PFSK-1 (cell line): Measurements from ENCODE around the gene FOXO6.

ENCODE experiments used
- FOXP2 ChIP-seq: optimal IDR thresholded peaks from 2 replicates; pipeline ENCODE3; 2011; ENCODE audit warnings: borderline replicate concordance, control low read depth, inconsistent platforms; ENCODE audit not compliant: insufficient read depth; ENCODE audit errors: extremely low read length, extremely low read depth
- POLR2AphosphoS5 ChIP-seq: IDR thresholded peaks from 2 replicates; pipeline ENCODE4 v1.6.1; 2012; ENCODE audit warnings: low read depth, mild to moderate bottlenecking, control low read depth, low read length, moderate library complexity
- SIN3A ChIP-seq: IDR thresholded peaks from 2 replicates; pipeline ENCODE4 v1.6.1; 2012; ENCODE audit warnings: mild to moderate bottlenecking, low read length, moderate library complexity, borderline replicate concordance; ENCODE audit not compliant: insufficient read depth
- TAF1 ChIP-seq: IDR thresholded peaks from 2 replicates; pipeline ENCODE4 v1.6.1; 2012; ENCODE audit warnings: low read length, control low read depth, borderline replicate concordance; ENCODE audit not compliant: insufficient read depth
- TF ChIP-seq, protein P1 (sequence below), 2 experiments: IDR thresholded peaks; 2 replicates each; pipeline versions ENCODE4 v1.6.1 to v1.8.0; 2011 to 2012; ENCODE audit warnings: low read depth in 2 of 2, low read length in 2 of 2, control low read depth in 1 of 2, inconsistent platforms in 1 of 2, mild to moderate bottlenecking in 1 of 2, moderate library complexity in 1 of 2; ENCODE audit not compliant: insufficient read depth in 1 of 2

Gene FOXO6

DNA sequence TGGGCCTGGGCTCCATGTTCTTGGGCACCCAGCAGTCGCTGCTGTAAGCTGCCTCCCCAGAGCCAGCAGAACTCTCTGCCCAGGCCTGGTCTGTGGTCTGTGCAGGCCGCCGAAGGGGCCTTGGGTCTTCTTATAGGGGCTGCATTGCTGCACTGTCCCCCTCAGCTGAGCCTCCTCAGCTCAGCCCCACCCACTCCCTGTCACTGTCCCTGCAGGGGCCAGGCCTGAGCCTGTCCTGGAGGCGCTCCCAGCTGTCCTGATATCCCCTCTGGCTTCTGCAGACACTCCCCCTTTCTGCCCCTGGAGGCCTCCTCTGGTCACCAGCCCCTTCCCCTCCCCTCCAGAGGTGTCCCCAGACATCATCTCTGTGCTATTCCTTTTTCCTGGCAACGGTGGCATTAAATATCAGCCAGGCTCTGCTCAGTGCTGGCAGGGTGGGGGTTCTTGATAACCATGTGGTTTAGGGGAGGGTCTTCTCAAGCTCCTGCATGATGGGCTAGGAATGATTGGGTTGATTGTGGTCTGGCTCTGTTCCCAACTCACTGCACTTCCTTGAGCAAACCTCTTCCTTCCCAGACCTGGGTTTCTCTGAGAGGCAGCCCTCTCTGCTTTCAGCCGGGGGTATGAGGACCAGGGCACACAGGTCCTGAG, 3.7 kb upstream of the FOXO6 start:
- TF ChIP-seq TAF1 (no peak), POLR2AphosphoS5 (no peak), SIN3A (no peak), FOXP2 (no peak)
- TF ChIP-seq, protein P1, sequence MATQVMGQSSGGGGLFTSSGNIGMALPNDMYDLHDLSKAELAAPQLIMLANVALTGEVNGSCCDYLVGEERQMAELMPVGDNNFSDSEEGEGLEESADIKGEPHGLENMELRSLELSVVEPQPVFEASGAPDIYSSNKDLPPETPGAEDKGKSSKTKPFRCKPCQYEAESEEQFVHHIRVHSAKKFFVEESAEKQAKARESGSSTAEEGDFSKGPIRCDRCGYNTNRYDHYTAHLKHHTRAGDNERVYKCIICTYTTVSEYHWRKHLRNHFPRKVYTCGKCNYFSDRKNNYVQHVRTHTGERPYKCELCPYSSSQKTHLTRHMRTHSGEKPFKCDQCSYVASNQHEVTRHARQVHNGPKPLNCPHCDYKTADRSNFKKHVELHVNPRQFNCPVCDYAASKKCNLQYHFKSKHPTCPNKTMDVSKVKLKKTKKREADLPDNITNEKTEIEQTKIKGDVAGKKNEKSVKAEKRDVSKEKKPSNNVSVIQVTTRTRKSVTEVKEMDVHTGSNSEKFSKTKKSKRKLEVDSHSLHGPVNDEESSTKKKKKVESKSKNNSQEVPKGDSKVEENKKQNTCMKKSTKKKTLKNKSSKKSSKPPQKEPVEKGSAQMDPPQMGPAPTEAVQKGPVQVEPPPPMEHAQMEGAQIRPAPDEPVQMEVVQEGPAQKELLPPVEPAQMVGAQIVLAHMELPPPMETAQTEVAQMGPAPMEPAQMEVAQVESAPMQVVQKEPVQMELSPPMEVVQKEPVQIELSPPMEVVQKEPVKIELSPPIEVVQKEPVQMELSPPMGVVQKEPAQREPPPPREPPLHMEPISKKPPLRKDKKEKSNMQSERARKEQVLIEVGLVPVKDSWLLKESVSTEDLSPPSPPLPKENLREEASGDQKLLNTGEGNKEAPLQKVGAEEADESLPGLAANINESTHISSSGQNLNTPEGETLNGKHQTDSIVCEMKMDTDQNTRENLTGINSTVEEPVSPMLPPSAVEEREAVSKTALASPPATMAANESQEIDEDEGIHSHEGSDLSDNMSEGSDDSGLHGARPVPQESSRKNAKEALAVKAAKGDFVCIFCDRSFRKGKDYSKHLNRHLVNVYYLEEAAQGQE (IDR thresholded peaks at IDR 0.05; ENCODE audit: insufficient read depth in 1 of 2, low read depth in 2 of 2, low read length in 2 of 2), result no peak

DNA sequence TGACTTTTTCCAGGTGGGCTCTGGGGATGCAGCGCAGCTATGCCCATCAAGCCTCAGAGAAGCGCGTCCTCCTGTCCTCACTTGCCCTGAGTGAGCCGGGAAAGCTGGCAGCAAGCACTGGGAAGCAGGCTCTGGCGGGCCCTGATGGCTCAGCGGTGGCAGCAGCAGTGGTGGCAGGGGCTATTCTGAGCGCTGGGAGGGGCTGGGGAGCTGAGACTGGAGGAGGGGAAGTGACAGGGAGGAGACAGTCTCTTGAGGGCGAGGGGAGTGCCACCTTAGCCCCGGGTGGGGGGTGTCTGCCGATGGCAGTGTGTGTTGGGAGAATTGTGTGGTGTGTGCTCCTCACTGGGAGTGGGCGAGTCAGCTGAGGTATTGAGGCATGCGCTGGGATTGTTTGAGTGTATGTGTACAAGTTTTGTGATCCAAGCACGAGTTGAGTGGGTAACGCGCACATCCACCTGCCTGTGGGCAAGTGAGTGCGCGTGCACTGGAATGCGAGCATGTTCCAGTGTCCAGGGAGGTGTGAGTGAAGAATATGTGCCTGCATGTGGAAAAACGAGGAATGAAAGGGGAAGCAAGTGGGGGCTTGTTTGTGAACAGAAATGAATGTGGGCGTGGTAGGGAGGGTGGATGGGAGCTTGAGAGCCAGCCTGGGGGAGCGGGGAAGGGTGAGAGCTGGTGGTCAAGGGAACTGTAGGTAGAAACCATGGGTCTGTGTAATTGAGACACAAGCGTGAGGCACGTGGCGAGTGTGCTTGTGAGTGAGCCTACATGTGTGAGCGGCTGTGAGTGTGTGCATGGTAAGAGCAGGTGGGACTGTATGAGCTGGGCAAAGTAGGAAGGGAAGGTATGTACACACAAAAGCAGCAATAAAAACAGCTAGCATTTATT, 2.9 kb upstream of the FOXO6 start:
- TF ChIP-seq FOXP2 (no peak), SIN3A (no peak), POLR2AphosphoS5 (no peak), TAF1 (no peak)
- TF ChIP-seq, protein P1 (IDR thresholded peaks at IDR 0.05; ENCODE audit: insufficient read depth in 1 of 2, low read depth in 2 of 2, low read length in 2 of 2), result no peak

DNA sequence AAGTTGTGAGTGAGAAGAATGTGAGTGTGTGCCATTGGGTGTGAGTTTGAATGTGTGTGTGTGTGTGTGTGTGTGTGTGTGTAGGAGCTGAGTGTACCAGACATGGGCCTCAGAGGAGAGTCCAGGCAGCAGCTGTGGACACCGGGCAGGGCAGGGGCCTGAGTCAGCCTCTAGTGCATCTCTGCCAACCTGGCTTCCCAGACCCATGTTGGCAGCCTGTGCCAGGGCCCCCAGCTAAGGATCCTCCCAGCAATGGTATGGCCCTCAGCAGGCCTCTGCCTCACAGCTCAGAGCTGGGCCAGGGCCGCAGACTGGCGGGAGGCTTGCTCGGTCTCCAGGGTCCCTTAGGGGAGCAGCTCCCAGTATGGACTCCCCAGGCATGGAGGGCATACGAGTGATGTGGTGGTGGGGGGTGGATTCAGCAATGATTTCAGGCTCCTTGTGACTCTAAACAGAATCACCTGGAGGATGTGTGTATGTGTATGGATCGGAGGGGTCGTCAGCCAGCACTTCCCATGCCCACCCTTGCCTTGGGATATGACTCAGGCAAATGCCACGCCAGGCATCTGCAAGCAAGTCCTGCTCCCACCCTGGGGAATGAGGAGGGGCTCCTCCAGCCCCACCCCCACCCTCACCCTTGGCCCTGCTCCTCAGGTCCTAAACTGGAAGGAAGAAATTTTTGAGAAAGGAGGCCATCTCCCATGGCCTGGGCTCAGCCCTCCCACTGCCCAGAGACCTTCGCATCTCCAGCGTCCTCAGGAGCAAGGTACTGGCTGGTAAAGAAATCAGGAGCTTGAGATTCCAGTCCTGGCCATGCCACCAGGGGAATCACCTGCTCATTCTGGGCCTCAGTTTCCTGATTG, 1.8 kb upstream of the FOXO6 start:
- TF ChIP-seq POLR2AphosphoS5, result no peak
- TF ChIP-seq, protein P1 (IDR thresholded peaks at IDR 0.05; ENCODE audit: insufficient read depth in 1 of 2, low read depth in 2 of 2, low read length in 2 of 2), result no peak

DNA sequence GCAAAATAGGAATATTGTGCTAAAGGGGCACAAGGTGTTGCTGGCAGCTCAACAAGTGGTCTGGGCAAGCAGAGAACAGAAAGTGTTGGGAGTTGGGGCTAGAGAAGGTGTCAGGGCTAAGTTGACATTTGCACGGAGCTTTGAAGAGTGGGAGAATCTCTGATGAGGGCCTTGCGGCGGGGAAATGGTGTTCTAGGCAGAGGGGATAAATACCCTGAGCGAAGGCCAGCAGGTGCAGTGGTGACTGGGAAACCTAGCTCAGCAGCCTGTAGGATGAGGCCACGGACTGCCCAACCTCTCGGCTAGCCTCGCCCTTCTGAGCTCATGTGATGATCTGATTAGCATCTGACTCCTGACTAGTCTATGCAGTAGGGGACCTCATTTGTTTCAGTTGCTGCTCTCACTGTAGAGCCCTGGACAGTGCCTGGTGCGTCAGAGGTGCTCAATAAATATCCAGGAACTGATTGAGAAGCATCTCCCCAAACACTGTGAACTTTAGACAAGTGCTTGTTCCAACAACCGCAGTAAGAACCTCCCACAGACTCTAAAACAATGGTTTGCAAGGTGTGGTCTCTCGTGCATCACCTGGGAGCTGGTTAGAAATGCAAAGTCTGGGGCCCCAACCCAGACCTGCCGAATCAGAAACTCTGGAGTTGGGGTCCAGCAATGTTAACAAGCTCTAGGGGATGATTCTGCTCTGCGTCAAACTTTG, 1.0 kb upstream of the FOXO6 start:
- no peak for TF ChIP-seq TAF1
- no peak for TF ChIP-seq POLR2AphosphoS5
